Testis (tissue), 3 donors: ENCODE results near the gene SERTAD1. TPM values are rescaled to one million over a fixed set of nuclear protein-coding genes. Genes with fewer than 3 reads are reported as not detected.
"Not testable (repeated sequence)": the region's sequence is repeated elsewhere in the genome, so short reads cannot be mapped to it uniquely, and the experiment has no call there.

Experiments
- DNase-seq: peaks from one replicate; pipeline ENCODE4 v3.0.0-alpha.2; 2019
- H3K27ac ChIP-seq, 2 donors: fragments of 200-600 bp; sonication (generic); one replicate each; pipeline ENCODE4 v1.5.1; 2019
- H3K27me3 ChIP-seq: fragments of 200-600 bp; sonication (generic); one replicate; pipeline ENCODE4 v1.5.1; 2019
- H3K36me3 ChIP-seq: fragments of 200-600 bp; sonication (generic); one replicate; pipeline ENCODE4 v1.5.1; 2017; ENCODE audit warnings: low read depth; ENCODE audit errors: missing control alignments
- H3K4me1 ChIP-seq: fragments of 200-600 bp; sonication (generic); one replicate; pipeline ENCODE4 v1.5.1; 2019
- H3K4me3 ChIP-seq, 2 donors: fragments of 200-600 bp; sonication (generic); one replicate each; pipeline ENCODE4 v1.5.1; 2017 to 2019
- H3K9me3 ChIP-seq: fragments of 200-600 bp; sonication (generic); one replicate; pipeline ENCODE4 v1.5.1; 2017
- POLR2A ChIP-seq: fragments of 450-650 bp; IDR thresholded peaks from one replicate; pipeline ENCODE4 v1.6.1; 2017; ENCODE audit warnings: antibody characterized with exemption, mild to moderate bottlenecking, moderate library complexity
- WGBS, 2 donors: methylation state at CpG; one replicate each; pipeline ENCODE4 v1.1.5; 2018; 5-methylcytosine and 5-hydroxymethylcytosine counted together
- intact Hi-C: fragments of 100-400 bp; cut with DNase I; formaldehyde crosslinking; loops from one replicate; pipeline ENCODE4 v1.15.1; 2023; ENCODE audit warnings: low total_unique reads
- polyA plus RNA-seq: library from polyadenylated mRNA; stranded (reverse); fragments of 350-450 nt; fragmentation: Illumina TruSeq; extraction: RNeasy Lipid Tissue Mini Kit (QIAGEN cat#74804); gene quantifications from one replicate; pipeline ENCODE4 v1.2.3, GENCODE V29; 2014; ENCODE audit warnings: low read depth, low replicate concordance; ENCODE audit not compliant: insufficient read depth
- total RNA-seq, 2 donors: library from RNA; depleted of rRNA; stranded (reverse); fragments of >200 nt; gene quantifications; one replicate each; pipeline ENCODE4 v1.2.3, GENCODE V29; 2016
- TF ChIP-seq, protein P1 (sequence below), 3 experiments: fragments of 450-650 bp in 2 of 3; fragments of 200-600 bp in 1 of 3; sonication (generic) in 1 of 3; IDR thresholded peaks; one replicate each; pipeline ENCODE4 v1.5.1; 2016 to 2019; ENCODE audit warnings: antibody characterized with exemption in 3 of 3, mild to moderate bottlenecking in 2 of 3, moderate library complexity in 1 of 3

SERTAD1 gene
- total and polyA plus RNA-seq, 3 donors from 2014 or later = 8.3 to 10.9 (median 8.6) TPM

DNA sequence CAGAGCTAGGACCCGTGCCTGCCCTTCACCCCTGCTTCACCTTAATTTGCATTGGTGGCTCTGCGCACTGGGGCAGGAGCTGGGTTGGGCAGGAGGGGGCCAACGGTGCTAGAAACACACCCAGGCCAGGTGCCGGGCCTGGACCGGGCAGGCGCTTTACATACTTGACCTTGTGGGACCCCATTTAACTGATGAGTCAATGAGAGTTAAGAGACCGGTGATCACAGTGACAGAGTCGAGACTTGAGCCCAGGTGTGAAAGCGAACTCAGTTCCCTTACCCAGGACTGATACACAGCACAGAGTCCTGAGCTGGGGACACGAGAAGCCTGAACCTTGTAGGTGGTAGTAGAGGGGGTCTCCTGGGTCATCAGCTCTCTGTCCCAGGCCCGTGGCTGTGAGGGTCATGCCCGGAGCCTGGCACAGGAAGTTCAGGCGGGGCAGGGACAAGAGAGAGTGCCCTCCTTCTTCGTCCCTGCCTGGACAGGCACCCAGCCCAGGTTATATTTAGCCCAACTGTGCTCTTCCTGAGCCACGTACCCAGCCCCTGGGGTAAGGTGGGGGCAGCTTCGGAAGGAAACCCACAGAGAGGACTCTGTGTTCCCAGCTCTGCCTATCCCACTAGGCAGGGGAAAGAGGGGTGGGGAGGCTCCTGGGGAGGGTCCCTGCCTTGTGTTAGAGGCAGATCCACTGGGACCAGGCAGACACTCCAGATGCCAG, 14.5 kb downstream of the SERTAD1 start:
- H3K27me3 ChIP-seq = no peaks in the 10 kb centered on the region
- no peak overlapping the region for H3K27ac ChIP-seq
- no peak for TF ChIP-seq POLR2A
- TF ChIP-seq, protein P1, sequence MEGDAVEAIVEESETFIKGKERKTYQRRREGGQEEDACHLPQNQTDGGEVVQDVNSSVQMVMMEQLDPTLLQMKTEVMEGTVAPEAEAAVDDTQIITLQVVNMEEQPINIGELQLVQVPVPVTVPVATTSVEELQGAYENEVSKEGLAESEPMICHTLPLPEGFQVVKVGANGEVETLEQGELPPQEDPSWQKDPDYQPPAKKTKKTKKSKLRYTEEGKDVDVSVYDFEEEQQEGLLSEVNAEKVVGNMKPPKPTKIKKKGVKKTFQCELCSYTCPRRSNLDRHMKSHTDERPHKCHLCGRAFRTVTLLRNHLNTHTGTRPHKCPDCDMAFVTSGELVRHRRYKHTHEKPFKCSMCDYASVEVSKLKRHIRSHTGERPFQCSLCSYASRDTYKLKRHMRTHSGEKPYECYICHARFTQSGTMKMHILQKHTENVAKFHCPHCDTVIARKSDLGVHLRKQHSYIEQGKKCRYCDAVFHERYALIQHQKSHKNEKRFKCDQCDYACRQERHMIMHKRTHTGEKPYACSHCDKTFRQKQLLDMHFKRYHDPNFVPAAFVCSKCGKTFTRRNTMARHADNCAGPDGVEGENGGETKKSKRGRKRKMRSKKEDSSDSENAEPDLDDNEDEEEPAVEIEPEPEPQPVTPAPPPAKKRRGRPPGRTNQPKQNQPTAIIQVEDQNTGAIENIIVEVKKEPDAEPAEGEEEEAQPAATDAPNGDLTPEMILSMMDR (IDR thresholded peaks at IDR 0.05) = no peak
- H3K4me1 ChIP-seq = peaks cover 6% of the 10 kb centered on the region
- no peaks in the 10 kb centered on the region for H3K36me3 ChIP-seq
- H3K9me3 ChIP-seq = no peaks in the 10 kb centered on the region
- WGBS, 2 donors = 59 to 76% methylated on average over 12 to 16 of the region's 16 CpGs
- intact Hi-C loops = no loop called here
- no peak for DNase-seq
- no peak overlapping the region for H3K4me3 ChIP-seq

DNA sequence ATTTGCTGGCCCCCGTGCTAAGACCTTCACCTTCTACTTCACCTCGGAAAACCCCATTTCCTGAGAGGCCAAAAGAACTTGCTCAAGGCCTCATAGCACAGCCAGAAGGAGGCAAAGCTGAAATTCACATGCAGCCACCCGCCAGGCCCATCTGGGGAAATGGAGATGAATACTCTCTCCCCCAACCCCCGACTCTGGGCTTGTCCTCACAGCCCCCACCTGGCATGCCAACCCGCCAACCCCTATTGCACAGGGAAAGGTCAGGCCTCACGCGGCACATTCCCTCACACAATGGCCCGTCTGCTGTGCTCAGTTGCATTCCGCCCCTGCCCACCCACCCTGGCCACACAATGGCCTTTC, 15.8 kb downstream of the SERTAD1 start:
- 59 to 69% methylated on average over 7 to 8 of the region's 9 CpGs for WGBS, 2 donors
- H3K9me3 ChIP-seq = no peaks in the 10 kb centered on the region

DNA sequence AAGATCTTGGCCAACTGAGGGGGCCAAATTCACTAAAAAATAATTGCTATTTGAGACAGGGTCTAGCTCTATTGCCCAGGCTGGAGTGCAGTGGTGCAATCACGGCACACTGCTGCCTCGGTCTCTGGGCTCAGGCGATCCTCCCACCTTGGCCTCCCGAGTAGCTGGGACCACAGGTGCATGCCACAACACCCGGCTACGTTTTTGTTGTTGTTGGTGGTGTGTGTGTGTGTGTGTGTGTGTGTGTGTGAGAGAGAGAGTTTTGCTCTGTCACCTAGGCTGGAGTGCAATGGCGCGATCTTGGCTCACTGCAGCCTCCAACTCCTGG, 17.2 kb downstream of the SERTAD1 start:
- H3K27me3 ChIP-seq, H3K27ac ChIP-seq, H3K9me3 ChIP-seq, H3K4me3 ChIP-seq, H3K36me3 ChIP-seq, H3K4me1 ChIP-seq, DNase-seq, intact Hi-C loops: not testable (repeated sequence)
- WGBS, 2 donors = 89 to 91% methylated on average over 3 to 8 of the region's 8 CpGs

More for the DNA sequence above, 15.8 kb downstream of the SERTAD1 start:
- DNase-seq = no peak
- H3K36me3 ChIP-seq = no peaks in the 10 kb centered on the region
- intact Hi-C loops = no loop called here
- no peak overlapping the region for H3K27ac ChIP-seq
- no peak overlapping the region for H3K4me3 ChIP-seq
- peaks cover 6% of the 10 kb centered on the region for H3K4me1 ChIP-seq
- no peaks in the 10 kb centered on the region for H3K27me3 ChIP-seq
- no peak for TF ChIP-seq POLR2A
- TF ChIP-seq, protein P1 (IDR thresholded peaks at IDR 0.05) = no peak

DNA sequence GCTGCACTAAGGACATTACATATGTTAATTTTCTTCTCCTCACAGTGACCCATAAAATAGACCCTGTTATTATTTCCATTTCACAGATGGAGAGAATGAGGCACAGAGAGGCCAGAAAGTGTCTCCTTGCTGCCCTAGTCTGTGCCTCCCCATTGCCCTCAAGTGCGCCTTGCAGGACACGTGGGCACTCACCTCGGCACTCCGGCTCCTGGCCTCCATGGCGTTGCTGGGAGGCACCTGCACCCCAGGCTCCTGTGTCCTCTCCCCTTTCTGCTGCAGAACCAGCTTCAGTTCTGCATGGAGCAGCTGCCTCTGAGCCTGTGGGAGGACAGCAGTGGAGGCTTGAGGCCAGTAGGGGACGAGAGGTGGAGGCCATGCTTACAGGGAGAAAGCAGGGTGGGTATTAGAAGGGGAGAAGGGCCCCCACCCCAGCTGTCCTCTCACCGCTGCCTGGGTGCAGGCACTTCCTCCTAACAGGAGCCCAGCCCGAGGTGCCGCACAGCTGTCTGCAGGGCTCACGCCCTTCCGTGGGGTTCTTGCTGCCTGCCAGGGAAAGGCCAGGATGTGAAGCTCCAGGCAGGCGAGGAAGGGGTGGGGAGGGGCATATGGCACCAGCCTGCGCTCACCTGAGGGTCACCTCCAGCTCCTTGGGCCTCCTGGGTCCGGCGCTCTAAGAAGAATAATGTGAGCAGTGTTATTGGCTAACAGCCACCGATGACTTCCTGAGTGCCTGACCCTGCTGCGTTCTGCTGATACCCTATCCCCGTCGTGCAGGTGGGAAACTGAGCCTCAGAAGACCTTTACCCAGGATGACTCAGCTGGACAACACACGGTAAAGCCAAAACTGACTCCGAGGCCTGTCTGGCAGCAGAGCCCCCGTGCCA, 17.8 kb downstream of the SERTAD1 start:
- intact Hi-C loops = no loop called here
- Histone ChIP-seq H3K9me3 (no peaks in the 10 kb centered on the region), H3K4me3 (no peak overlapping the region), H3K4me1 (peaks cover 11% of the 10 kb centered on the region), H3K27me3 (no peaks in the 10 kb centered on the region), H3K36me3 (no peaks in the 10 kb centered on the region), H3K27ac (no peak overlapping the region)
- WGBS, 2 donors = 65 to 70% methylated on average over 17 to 22 of the region's 22 CpGs
- no peak for TF ChIP-seq POLR2A
- TF ChIP-seq, protein P1 (IDR thresholded peaks at IDR 0.05) = no peak
- DNase-seq = no peak

DNA sequence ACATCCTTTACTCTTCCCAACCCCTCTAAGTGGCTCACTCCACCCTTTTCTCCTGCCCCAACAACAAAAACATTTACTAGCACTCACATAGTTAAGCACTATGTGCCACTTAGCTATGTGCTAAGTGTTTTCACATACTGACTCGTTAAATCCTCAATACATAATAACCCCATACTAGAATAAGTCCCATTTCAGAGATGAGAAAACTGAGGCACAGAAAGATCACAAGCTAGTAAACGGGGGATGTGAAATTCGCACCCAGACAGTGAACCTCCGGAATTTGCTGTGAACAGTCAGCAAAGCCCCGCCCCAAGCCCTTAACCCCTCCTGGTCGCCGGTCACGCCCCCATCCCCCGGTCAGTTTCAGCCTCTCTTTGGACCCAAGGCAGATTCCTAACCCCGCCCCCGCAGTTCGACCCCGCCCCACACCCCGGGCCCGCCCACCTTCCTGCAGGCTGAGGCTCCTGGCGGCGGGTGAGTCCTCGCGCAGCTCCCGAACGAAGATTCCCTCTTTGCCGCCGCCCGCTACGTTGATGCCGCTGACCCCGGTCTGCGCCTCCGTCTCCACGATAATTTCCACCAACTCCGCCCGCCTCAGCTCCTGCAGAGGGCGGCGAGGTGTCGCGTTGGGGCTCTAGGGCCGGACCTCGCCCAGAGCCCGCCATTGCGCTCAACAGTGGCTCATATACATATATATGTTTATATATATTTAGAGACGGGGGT, 22.4 kb downstream of the SERTAD1 start:
- peak; percentile 95 for DNase-seq
- peak overlapping the region; percentile 48 to 81 for H3K4me3 ChIP-seq
- H3K9me3 ChIP-seq = no peaks in the 10 kb centered on the region
- no peak for TF ChIP-seq POLR2A
- TF ChIP-seq, protein P1 (IDR thresholded peaks at IDR 0.05) = no peak
- peaks cover 5% of the 10 kb centered on the region for H3K4me1 ChIP-seq
- H3K27ac ChIP-seq = peak overlapping the region; percentile 83 to 87
- H3K27me3 ChIP-seq = no peaks in the 10 kb centered on the region
- 0 to 2% methylated on average over 6 to 39 of the region's 41 CpGs for WGBS, 2 donors
- intact Hi-C loops = no loop called here
- H3K36me3 ChIP-seq = no peaks in the 10 kb centered on the region
